Ovary (tissue), 9 donors: Measurements from ENCODE around the gene OMD. TPM values are rescaled to one million over a fixed set of nuclear protein-coding genes. Genes with fewer than 3 reads are reported as not detected.

Source experiments
- DNase-seq, 5 donors: peaks; one replicate each; pipeline ENCODE4 v3.0.0-alpha.2; 2019 to 2020
- H3K27ac ChIP-seq, 2 donors: fragments of 200-600 bp; one replicate each; pipeline versions ENCODE4 v1.5.1 to v1.8.0; 2019 to 2022
- H3K27me3 ChIP-seq: fragments of 200-600 bp; one replicate; pipeline ENCODE4 v1.8.0; 2022
- H3K36me3 ChIP-seq: fragments of 200-600 bp; sonication (generic); one replicate; pipeline ENCODE4 v1.5.1; 2019
- H3K4me1 ChIP-seq: one replicate; pipeline ENCODE4 v1.8.1; 2013; ENCODE audit warnings: mild to moderate bottlenecking, moderate library complexity; ENCODE audit not compliant: insufficient read depth
- H3K4me3 ChIP-seq: fragments of 200-600 bp; sonication (generic); one replicate; pipeline ENCODE4 v1.5.1; 2017
- H3K9me3 ChIP-seq, 2 donors: fragments of 200-600 bp in 1 of 2; sonication (generic) in 1 of 2; one replicate each; pipeline versions ENCODE4 v1.5.1 to v1.8.1; 2013 to 2019; ENCODE audit warnings: mild to moderate bottlenecking in 1 of 2, moderate library complexity in 1 of 2
- CTCF ChIP-seq, 3 donors: fragments of 450-650 bp in 2 of 3; fragments of 200-600 bp in 1 of 3; IDR thresholded peaks; one replicate each; pipeline versions ENCODE4 v1.5.1 to v1.8.0; 2016 to 2022; ENCODE audit warnings: antibody characterized with exemption in 3 of 3, mild to moderate bottlenecking in 1 of 3
- EP300 ChIP-seq: sonication (generic); formaldehyde crosslinking; IDR thresholded peaks from one replicate; pipeline ENCODE4 v1.6.1; 2017; ENCODE audit warnings: antibody characterized with exemption
- POLR2A ChIP-seq: fragments of 450-650 bp; IDR thresholded peaks from one replicate; pipeline ENCODE4 v1.6.1; 2017; ENCODE audit warnings: antibody characterized with exemption, mild to moderate bottlenecking, moderate library complexity
- WGBS, 3 donors: extraction: QIAGEN DNeasy Blood & Tissue Kit in 1 of 3; methylation state at CpG; one replicate each; pipeline versions ENCODE4 v1.1.5 to v1.1.7; 2013 to 2017; 5-methylcytosine and 5-hydroxymethylcytosine counted together
- intact Hi-C, 4 donors: fragments of 100-400 bp; cut with DNase I; formaldehyde crosslinking; loops; one replicate each; pipeline versions ENCODE4 v1.11.0 to v1.15.1; 2022 to 2023
- polyA plus RNA-seq, 2 donors: library from polyadenylated mRNA; stranded (reverse); fragments of 200-250 nt in 1 of 2; fragments of 350-450 nt in 1 of 2; fragmentation: Illumina TruSeq in 1 of 2; extraction: RNeasy Lipid Tissue Mini Kit (QIAGEN cat#74804) in 1 of 2; gene quantifications; one replicate each; pipeline ENCODE4 v1.2.3, GENCODE V29; 2013 to 2014
- total RNA-seq, 7 donors: library from RNA; depleted of rRNA in 2 of 7; stranded (reverse); fragments of >200 nt in 2 of 7; fragmentation: NEBNext Ultra II Directional in 3 of 7; extraction: Animal tissue kit (Norgen Biotek cat#: 25700) in 3 of 7; gene quantifications; one replicate each; pipeline versions ENCODE4 v1.1.0 to v1.2.4, GENCODE V29; 2016 to 2023
- donor health status: DM: no; HTN: no; CAD: no; lungs with moderate emphysema.
- donor health status: DM: no; HTN: no; CAD: no.
- donor health status: Bipolar disorder and iron deficiency.
- donor health status: DM: yes; HTN: yes; CAD: no.
- donor health status: DM: no; HTN: no; CAD: no.
- donor health status: DM: yes; HTN: yes; CAD: no.

Gene OMD
- total and polyA plus RNA-seq, 9 donors: 2.1 to 32.6 (median 18.9) TPM

GRCh38 chr9:92426501-92427145, 2.4 kb upstream of the OMD start:
- TF ChIP-seq POLR2A (no peak), CTCF (IDR thresholded peaks at IDR 0.05) (no peak), EP300 (no peak)
- WGBS, 3 donors: 58 to 64% (median 59%) methylated on average over 5 of the region's 5 CpGs
- peak overlapping the region in 1 of 2 donors; percentile 60 for H3K27ac ChIP-seq
- intact Hi-C loops: loop anchor here in 1 of 4 donors (5.0 kb wide), 1 partner anchor 84 kb away; no protein-coding TSS in a partner anchor
- no peaks in the 10 kb centered on the region for H3K36me3 ChIP-seq
- no peaks in the 10 kb centered on the region for H3K27me3 ChIP-seq
- H3K9me3 ChIP-seq: no peaks in the 10 kb centered on the region
- H3K4me3 ChIP-seq: no peak overlapping the region
- DNase-seq: no peak
- peaks cover 7% of the 10 kb centered on the region for H3K4me1 ChIP-seq

- H3K4me1 ChIP-seq: peaks cover 8% of the 10 kb centered on the region
- no peak for TF ChIP-seq EP300
- no peak for TF ChIP-seq CTCF (IDR thresholded peaks at IDR 0.05)
- no peak for TF ChIP-seq POLR2A
- no peaks in the 10 kb centered on the region for H3K36me3 ChIP-seq
- H3K27me3 ChIP-seq: no peaks in the 10 kb centered on the region
- intact Hi-C loops: loop anchor here in 1 of 4 donors (5.0 kb wide), 1 partner anchor 83 kb away; no protein-coding TSS in a partner anchor
- DNase-seq: no peak
- H3K27ac ChIP-seq: peak overlapping the region in 1 of 2 donors; percentile 60
- no peaks in the 10 kb centered on the region for H3K9me3 ChIP-seq
- WGBS, 3 donors: 6 to 12% (median 11%) methylated on average over 2 of the region's 2 CpGs
- no peak overlapping the region for H3K4me3 ChIP-seq
Measured at GRCh38 chr9:92425474-92425873, 1.2 kb upstream of the OMD start.

- TF ChIP-seq POLR2A (no peak), CTCF (IDR thresholded peaks at IDR 0.05) (no peak), EP300 (no peak)
- Histone ChIP-seq H3K27me3 (no peaks in the 10 kb centered on the region), H3K9me3 (no peaks in the 10 kb centered on the region), H3K27ac (no peak overlapping the region), H3K4me3 (peak overlapping the region; percentile 13), H3K36me3 (no peaks in the 10 kb centered on the region), H3K4me1 (peaks cover 8% of the 10 kb centered on the region)
- DNase-seq: no peak
- intact Hi-C loops: no loop called here
- 24 to 39% (median 35%) methylated on average over 2 of the region's 2 CpGs for WGBS, 3 donors
Measured at GRCh38 chr9:92423612-92424011, 659 bp downstream of the OMD start.

GRCh38 chr9:92422611-92423338, 1.5 kb downstream of the OMD start:
- Histone ChIP-seq H3K4me3 (peak overlapping the region; percentile 13), H3K27ac (no peak overlapping the region), H3K4me1 (peaks cover 8% of the 10 kb centered on the region), H3K9me3 (no peaks in the 10 kb centered on the region), H3K36me3 (no peaks in the 10 kb centered on the region), H3K27me3 (no peaks in the 10 kb centered on the region)
- no peak for DNase-seq
- TF ChIP-seq EP300: no peak
- no peak for TF ChIP-seq CTCF (IDR thresholded peaks at IDR 0.05)
- no peak for TF ChIP-seq POLR2A
- intact Hi-C loops: no loop called here
- 16 to 30% (median 29%) methylated on average over 2 of the region's 2 CpGs for WGBS, 3 donors
